Kasumi-1 (cell line): ENCODE measurements around the gene APOH.

Experiments used
- DNase-seq, 2 experiments: peaks; one replicate each; lab custom pipeline; 2025; lab: John Stamatoyannopoulos, UW

APOH gene

DNA sequence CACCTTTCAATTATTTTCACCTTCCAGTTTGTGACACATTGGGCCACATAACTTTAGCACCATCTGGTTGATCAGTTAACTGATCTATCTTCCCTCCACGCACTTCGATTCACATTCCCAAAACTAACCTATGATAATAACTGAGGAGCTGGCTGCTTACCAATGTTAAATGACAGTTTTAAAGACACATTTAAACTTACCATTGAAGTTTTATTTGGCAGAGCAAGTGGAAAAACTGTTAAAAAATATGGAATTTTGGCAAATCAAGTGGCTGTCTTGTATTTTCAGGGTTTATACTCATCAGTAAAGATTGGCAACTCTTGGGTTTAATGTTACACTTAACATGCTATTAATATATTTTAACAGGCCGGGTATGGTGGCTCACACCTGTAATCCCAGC lies 5.4 kb upstream of the APOH start:
- no peak for DNase-seq

DNA sequence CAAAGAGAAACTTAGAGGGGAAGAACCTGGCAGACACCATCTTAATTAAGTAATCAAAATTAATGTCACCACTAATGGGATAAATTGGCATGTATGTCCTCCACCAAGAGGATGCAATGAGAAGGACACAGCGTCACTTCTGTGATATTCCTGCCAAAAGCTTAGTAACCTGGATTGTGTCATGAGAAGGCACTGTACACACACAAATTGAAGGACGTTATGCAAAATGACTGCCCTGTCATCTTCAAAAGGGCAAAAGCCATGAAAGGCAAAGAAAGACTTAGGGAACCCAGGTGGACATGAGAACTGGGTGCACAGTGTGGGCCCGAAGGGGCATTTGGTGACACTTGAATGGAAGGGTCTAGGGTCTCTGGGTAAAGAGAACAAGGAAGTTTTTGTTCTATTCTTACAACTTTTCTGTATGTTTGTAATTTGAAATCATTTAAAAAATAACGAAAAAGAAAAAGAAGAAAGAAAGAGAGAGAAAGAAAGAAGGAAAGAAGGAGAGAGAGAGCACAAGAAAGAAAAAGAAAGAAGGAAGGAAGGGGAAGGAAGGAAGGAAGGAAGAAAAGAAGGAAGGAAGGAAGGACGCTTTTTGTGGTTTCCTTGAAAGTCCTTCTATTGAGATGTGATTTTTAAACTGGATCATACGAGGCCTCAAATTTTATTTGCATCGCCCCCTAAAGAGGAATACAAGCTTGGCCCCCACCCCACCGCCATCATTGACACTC lies 4.0 kb upstream of the APOH start:
- DNase-seq = no peak

GRCh38 chr17:66230922-66231591 lies 1.8 kb upstream of the APOH start:
- no peak for DNase-seq

GRCh38 chr17:66229783-66230538 lies 746 bp upstream of the APOH start:
- no peak for DNase-seq

DNA sequence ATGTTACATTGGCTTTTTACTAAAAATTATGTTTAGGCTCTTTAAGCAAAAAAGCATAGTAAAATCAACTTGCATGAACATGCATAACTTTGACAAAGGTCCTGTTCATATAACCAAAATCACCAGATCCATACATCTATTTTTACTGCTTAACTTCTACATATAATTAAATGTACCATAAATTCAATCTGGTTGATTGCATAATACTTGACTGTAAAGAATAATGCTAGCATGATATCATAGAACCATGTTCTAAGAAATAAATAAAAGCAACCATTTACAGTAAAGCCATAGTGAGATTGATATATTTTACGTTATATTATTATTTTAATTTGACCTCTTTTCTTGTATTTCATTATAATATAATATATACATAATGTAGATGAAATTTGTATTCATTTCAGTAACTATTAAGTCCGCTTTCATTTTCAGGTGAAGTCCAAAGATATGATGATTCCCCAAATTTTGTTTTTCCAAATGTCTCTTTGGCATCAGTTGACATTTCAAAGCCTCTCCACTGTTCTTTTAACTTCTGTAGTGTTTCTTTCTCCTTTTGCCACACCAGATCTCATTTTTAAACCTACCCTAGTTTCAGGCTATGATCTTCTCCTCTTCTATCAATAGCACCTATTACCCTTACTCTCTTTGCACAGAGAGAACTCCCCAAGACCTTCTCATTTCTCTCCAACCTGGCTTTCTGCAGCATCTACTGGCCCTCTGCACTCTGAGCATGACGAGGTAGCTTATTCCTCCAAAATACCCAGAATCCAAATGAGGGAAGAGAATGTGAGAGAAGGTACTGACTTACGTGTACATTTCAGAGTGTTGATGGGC lies 1.8 kb downstream of the APOH start:
- no peak for DNase-seq

- DNase-seq = no peak
Observed at GRCh38 chr17:66222798-66223350, 6.3 kb downstream of the APOH start.

DNA sequence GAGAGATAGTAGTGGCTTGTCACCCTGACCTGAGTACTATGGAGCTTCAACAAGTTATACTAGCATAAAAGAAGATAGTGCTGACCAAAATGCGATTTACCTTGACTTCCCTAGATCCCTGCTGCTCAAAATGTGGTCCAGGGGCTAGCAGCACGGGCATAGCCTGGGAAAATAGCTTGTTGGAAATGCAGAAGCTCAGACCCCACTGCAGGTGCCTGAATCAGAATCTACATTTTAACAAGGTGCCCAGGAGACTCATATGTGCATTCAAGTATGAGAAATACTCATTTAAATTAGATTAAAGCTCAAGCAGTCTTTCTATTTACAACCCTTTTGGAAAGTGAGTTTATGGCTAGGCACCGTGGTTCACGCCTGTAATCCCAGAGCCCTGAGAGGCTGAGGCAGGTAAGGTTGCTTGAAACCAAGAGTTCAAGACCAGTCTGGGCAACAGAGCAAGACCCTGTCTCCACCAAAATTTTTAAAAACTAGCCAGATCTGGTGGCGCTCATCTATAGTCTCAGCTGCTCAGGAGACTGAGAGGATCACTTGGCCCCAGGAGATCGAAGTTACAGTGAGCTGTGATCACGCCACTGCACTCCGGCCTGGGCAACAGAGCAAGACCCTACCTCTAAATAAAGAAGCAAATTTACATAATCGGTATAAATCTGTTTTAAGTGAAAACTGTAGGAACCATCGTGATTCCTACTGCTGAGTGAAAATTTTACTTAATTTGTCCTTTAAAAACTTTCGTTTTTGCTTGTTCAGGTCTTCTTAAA lies 7.3 kb downstream of the APOH start:
- no peak for DNase-seq

- no peak for DNase-seq
Observed at GRCh38 chr17:66221343-66221742, 7.9 kb downstream of the APOH start.

GRCh38 chr17:66220079-66220835 lies 9.0 kb downstream of the APOH start:
- no peak for DNase-seq

- no peak for DNase-seq
Observed at GRCh38 chr17:66215529-66215911, 13.7 kb downstream of the APOH start.

- DNase-seq = no peak
Observed at GRCh38 chr17:66214884-66215528, 14.2 kb downstream of the APOH start.

- no peak for DNase-seq
Observed at GRCh38 chr17:66211047-66211810, 18.0 kb downstream of the APOH start.

GRCh38 chr17:66210208-66210574 lies 19.0 kb downstream of the APOH start:
- DNase-seq = no peak

DNA sequence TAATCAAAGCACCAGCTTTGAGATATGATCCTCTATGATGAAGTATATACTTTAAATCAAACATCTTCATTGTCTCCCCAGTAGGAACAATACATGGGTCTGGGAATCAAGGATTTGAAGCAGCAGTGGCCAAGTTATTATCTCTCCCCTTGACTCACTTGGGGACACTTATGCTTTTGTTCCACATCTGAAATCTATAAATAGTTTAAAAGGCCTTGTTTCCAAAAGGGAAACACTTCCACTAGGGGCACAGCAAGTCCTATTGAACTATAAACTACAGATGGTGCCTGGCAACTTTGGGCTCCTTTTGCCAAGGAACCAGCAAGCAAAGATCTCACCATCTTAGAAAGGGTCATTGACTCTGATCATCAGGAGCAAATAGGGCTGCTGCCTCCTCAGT lies 21.3 kb downstream of the APOH start:
- no peak for DNase-seq

DNA sequence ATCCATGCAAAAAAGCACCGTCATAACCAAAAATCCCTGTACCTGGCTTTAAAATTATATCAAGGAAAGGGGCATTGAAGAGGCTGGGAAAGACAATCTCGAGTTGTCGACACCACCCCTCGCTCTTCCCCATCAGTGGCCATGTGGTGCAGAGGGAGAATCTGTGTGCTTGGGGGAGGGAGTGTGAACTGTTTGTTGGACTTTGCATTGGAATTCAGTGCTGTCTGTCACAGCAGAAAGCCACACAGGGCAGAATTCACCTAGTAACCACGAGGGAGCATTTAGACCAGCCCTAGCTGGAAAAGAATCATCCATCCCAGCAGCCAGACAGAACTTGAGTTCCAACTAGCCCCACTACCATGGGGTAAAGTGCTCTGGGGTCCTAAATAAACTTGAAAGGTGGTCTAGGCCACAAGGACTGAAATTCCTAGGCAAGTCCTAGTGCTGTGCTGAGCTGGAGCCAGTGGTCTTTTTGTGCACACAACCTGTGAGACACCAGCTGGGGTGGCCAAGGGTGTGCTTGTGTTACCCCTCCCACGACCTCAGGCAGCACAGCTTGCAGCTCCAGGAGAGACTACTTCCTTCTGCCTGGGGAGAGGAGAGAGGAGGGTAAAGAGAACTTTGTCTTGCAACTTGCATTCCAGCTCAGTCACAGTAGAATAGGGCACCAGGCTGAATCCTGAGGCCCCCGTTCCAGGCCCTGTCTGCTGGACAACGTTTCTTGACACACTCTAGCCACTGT lies 25.8 kb downstream of the APOH start:
- peak in 1 of 2 experiments; percentile 16 for DNase-seq

DNA sequence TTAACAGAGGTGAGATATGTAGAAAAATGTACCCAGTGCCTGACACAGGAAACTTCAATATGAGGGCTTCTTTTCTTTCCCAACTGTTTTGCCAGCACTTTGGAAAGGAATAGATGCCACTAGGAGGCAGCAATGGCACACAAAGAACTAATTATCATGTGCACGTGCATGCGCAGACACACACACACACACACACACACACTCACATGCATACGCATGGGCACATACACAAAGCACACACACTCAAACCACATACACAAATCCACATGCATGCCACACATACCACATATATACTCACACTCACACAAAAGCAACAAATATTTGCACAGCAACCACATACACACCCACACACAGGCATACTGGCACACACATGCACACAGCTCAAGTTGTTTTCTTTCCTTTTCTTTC lies 28.5 kb downstream of the APOH start:
- DNase-seq = peak; percentile 87 to 89

DNA sequence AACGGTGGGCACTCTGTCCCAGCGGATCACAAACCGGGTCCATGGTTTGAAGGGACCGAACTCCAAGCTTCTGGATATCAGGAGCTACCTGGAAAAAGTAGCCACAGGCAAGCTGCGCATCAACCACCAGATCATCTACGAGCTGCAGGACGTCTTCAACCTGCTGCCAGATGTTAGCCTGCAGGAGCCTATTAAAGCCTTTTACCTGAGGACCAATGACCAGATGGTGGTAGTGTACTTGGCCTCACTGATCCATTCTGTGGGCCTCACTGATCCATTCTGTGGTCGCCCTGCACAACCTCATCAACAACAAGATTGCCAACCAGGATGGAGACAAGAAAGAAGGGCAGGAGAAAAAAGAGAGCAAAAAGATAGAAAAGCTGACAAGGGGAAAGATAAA lies 31.0 kb downstream of the APOH start:
- no peak for DNase-seq

DNA sequence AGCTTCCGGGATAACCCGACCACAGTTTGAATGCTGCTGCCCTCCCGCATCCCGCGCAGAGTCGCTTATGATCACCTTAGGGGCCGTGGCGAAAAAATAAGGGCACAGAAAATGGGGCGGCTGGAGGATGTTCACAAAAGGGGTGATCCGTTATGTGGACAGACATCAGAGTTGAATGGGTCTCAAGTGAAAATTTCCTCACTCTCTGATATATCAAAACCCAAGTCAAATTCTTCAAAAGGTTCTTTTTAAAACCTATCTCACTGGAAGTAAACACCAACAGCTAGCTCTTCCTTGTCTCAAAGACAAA lies 36.9 kb downstream of the APOH start:
- DNase-seq = peak in 1 of 2 experiments; percentile 36
